ENCODE results near the gene MAGEA10. TPM values are rescaled to one million over a fixed set of nuclear protein-coding genes. Genes with fewer than 3 reads are reported as not detected.

Gene MAGEA10
- total and polyA plus RNA-seq, 12 donors: not detected

DNA sequence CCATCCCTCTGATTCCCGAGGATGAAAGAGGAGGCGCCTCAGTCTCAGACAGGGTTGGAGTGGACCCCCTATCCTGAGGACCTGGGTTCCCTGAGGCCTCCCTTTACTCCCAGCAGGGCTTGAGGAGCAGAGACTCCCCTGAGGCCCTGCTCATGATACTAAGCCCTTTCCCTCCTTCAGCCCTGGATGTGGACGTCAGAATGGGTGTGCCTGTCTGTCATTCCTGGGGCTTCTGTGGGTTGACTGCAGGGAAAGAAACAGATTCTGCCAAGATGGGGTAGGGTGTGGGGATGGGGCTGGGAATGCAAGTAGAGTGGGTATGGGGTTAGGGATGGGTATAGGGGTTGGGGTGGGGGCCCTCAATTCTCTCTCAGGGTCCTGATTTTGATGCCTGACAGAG is 21.1 kb downstream of the MAGEA10 start:
- H3K4me1 ChIP-seq (replicated peaks in 1 of 2): no peaks in the 10 kb centered on the region
- no peak for TF ChIP-seq POLR2A (IDR thresholded peaks at IDR 0.05)
- TF ChIP-seq, protein P1, sequence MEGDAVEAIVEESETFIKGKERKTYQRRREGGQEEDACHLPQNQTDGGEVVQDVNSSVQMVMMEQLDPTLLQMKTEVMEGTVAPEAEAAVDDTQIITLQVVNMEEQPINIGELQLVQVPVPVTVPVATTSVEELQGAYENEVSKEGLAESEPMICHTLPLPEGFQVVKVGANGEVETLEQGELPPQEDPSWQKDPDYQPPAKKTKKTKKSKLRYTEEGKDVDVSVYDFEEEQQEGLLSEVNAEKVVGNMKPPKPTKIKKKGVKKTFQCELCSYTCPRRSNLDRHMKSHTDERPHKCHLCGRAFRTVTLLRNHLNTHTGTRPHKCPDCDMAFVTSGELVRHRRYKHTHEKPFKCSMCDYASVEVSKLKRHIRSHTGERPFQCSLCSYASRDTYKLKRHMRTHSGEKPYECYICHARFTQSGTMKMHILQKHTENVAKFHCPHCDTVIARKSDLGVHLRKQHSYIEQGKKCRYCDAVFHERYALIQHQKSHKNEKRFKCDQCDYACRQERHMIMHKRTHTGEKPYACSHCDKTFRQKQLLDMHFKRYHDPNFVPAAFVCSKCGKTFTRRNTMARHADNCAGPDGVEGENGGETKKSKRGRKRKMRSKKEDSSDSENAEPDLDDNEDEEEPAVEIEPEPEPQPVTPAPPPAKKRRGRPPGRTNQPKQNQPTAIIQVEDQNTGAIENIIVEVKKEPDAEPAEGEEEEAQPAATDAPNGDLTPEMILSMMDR (IDR thresholded peaks at IDR 0.05): no peak

DNA sequence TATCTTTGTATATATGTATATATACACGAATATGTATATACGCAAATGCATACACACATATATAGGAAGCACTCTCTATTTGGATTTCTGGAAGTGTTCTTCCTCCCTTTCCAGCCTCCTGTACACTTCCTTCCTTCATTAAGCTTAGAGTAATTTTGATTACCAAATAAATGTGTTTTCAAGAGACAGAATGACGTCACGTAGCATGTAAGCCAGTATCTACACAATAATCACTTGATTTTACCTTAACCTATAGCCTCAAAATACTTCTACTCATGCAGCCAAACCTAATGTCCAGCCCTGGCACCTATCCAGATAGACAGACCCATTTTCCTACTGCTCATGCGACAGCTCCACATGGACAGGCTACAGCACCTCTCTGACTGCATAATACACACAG is 29.9 kb downstream of the MAGEA10 start:
- DNase-seq: no peak
- H3K36me3 ChIP-seq (replicated peaks in 1 of 2): no peaks in the 10 kb centered on the region
- H3K4me1 ChIP-seq (replicated peaks in 1 of 2): no peaks in the 10 kb centered on the region
- H3K27me3 ChIP-seq: no peaks in the 10 kb centered on the region
- H3K4me3 ChIP-seq: no peak overlapping the region
- no peak for TF ChIP-seq POLR2A (IDR thresholded peaks at IDR 0.05)
- TF ChIP-seq, protein P1 (IDR thresholded peaks at IDR 0.05): no peak
- no peak overlapping the region for H3K27ac ChIP-seq
- intact Hi-C loops (cut with DNase I): no loop called here
- H3K9me3 ChIP-seq (replicated peaks in 1 of 3): no peaks in the 10 kb centered on the region
- 82 to 87% (median 86%) methylated on average over 5 of the region's 5 CpGs for WGBS, 4 donors

More for the DNA sequence above, 21.1 kb downstream of the MAGEA10 start:
- Histone ChIP-seq H3K4me3 (no peak overlapping the region), H3K36me3 (replicated peaks in 1 of 2) (no peaks in the 10 kb centered on the region), H3K27me3 (no peaks in the 10 kb centered on the region), H3K9me3 (replicated peaks in 1 of 3) (no peaks in the 10 kb centered on the region), H3K27ac (no peak overlapping the region)
- WGBS, 4 donors: 40 to 92% (median 71%) methylated on average over 1 to 3 of the region's 3 CpGs
- intact Hi-C loops (cut with DNase I): no loop called here
- no peak for DNase-seq

DNA sequence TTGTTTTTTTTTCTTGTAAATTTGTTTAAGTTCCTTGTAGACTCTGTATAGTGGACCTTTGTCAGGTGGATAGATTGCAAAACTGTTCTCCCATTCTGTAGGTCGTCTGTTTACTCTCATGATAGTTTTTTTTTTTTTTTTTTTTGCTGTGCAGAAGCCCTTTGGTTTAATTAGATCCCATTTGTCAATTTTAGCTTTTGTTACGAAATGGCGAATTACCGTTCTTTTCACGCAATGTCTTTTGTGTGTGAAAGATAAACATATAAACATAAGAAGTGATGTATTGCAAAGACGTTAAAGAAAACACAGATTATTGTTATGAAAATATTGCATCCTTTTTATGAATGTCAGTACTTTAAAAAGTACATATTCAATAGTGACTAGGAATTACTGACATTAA is 34.5 kb downstream of the MAGEA10 start:
- TF ChIP-seq, protein P1 (IDR thresholded peaks at IDR 0.05): no peak
- Histone ChIP-seq H3K27me3 (no peaks in the 10 kb centered on the region), H3K27ac (no peak overlapping the region), H3K4me1 (replicated peaks in 1 of 2) (no peaks in the 10 kb centered on the region), H3K4me3 (no peak overlapping the region), H3K36me3 (replicated peaks in 1 of 2) (no peaks in the 10 kb centered on the region), H3K9me3 (replicated peaks in 1 of 3) (no peaks in the 10 kb centered on the region)
- intact Hi-C loops (cut with DNase I): no loop called here
- 74 to 79% (median 78%) methylated on average over 6 of the region's 6 CpGs for WGBS, 4 donors
- DNase-seq: no peak

DNA sequence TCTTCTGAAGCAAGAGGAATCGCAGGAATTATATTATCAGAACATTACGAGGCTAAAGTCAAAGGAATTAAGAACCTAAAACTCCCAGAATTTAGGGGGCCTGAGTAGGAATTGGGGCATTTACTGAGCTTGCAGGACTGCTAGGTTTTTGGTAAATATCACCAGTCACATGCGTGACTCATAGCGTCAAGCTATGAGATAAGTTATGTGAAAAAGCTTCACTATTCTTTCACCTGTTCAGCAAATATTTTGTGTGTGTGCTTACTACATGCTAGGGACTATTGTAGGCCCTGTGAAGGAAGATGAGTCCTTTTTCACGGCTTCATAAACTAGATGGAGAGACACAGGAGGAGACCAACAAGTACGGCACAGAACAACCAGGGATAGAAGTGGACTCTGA is 52.2 kb downstream of the MAGEA10 start:
- whole genome bisulfite sequencing, 4 donors: 73 to 91% (median 88%) methylated on average over 6 of the region's 6 CpGs
- Histone ChIP-seq H3K4me1 (replicated peaks in 1 of 2) (no peaks in the 10 kb centered on the region), H3K9me3 (replicated peaks in 1 of 3) (no peaks in the 10 kb centered on the region), H3K27me3 (peaks cover 4% of the 10 kb centered on the region), H3K27ac (no peak overlapping the region), H3K36me3 (replicated peaks in 1 of 2) (no peaks in the 10 kb centered on the region), H3K4me3 (no peak overlapping the region)
- no peak for DNase-seq
- intact Hi-C loops (cut with DNase I): no loop called here
- no peak for TF ChIP-seq POLR2A (IDR thresholded peaks at IDR 0.05)
- TF ChIP-seq, protein P1 (IDR thresholded peaks at IDR 0.05): no peak

Other genes with a start within 250 kb of the MAGEA10 start
- not detected for gene MAGEA4, start 225.7 kb downstream of the MAGEA10 start, total RNA-seq
- gene MAGEA4, start 225.7 kb downstream of the MAGEA10 start, polyA plus RNA-seq: not detected
- gene GABRE, start 163.9 kb downstream of the MAGEA10 start, total RNA-seq: 10 to 100 TPM in 2 of 9 donors, 1 to 10 TPM in 6, under 1 TPM in 1; 0.97 to 20.6 (median 4.5) TPM
- gene GABRE, start 163.9 kb downstream of the MAGEA10 start, polyA plus RNA-seq: 10 to 100 TPM in 2 of 3 donors, under 1 TPM in 1; 0.92 to 45.1 (median 19.5) TPM

Data from adrenal gland (tissue), 12 donors.